Measurements from ENCODE around the gene UBA5. TPM values are rescaled to one million over a fixed set of nuclear protein-coding genes. Genes with fewer than 3 reads are reported as not detected.
A peak's percentile ranks its signal among the peaks of the same experiment; 100 is the strongest.

The UBA5 gene
- total RNA-seq, 1 experiment from 2014 or later = 44.0 TPM

- intact Hi-C loops (cut with micrococcal nuclease; ENCODE audit: unreplicated experiment) (no loop called here), in situ Hi-C loops (cut with HindIII; ENCODE audit: low pct_unique_long_range_greater_than_20kb, low sequenced_read_pairs) (no loop called here)
- CTCF ChIA-PET = no interaction called here
- ATAC-seq (no peak), DNase-seq (ENCODE audit: low read depth, low spot score) (no peak)
- no TSS peak for BruUV-seq (replicated peaks)
- Histone ChIP-seq H3K4me3 (ENCODE audit: low read depth in 2 of 2, low read length in 2 of 2) (peak overlapping the region; percentile 80 to 93), H3K36me3 (ENCODE audit: control insufficient read depth, insufficient read depth, low read length) (no peaks in the 10 kb centered on the region; the same call in 1 of the 2 replicates), H3K4me1 (ENCODE audit: control insufficient read depth, insufficient read depth, low read length) (peaks cover 21% of the 10 kb centered on the region), H3K27me3 (ENCODE audit: control insufficient read depth, insufficient read depth, low read length) (no peaks in the 10 kb centered on the region), H3K27ac (ENCODE audit: low read length) (peak overlapping the region; percentile 87), H3K9me3 (ENCODE audit: control insufficient read depth, insufficient read depth, low read depth, low read length) (no peaks in the 10 kb centered on the region)
- TF ChIP-seq SIN3A (IDR thresholded peaks at IDR 0.05; ENCODE audit: borderline replicate concordance, insufficient read depth, low read depth, low read length) (no peak), REST (IDR thresholded peaks at IDR 0.05; ENCODE audit: insufficient read depth in 1 of 2, low read depth in 2 of 2, low read length in 1 of 2) (no peak), TCF7L2 (IDR thresholded peaks at IDR 0.05; ENCODE audit: low read depth, low read length) (no peak), CTCF (IDR thresholded peaks at IDR 0.05) (no peak), POLR2AphosphoS5 (IDR thresholded peaks at IDR 0.05; ENCODE audit: low read depth, low read length) (no peak)
- POLR2A ChIA-PET = no interaction called here
Observed at GRCh38 chr3:132661101-132661500, 972 bp downstream of the UBA5 start.

- DNase-seq (ENCODE audit: low read depth, low spot score) (no peak), ATAC-seq (no peak)
Observed at GRCh38 chr3:132662212-132662611, 2.1 kb downstream of the UBA5 start.

More at GRCh38 chr3:132662212-132662611, 2.1 kb downstream of the UBA5 start:
- POLR2A ChIA-PET = no interaction called here
- BruUV-seq (replicated peaks) = no TSS peak
- Histone ChIP-seq H3K36me3 (ENCODE audit: control insufficient read depth, insufficient read depth, low read length) (peaks cover 10% of the 10 kb centered on the region; the same call in 1 of the 2 replicates), H3K27me3 (ENCODE audit: control insufficient read depth, insufficient read depth, low read length) (no peaks in the 10 kb centered on the region), H3K4me1 (ENCODE audit: control insufficient read depth, insufficient read depth, low read length) (peaks cover 21% of the 10 kb centered on the region), H3K27ac (ENCODE audit: low read length) (no peak overlapping the region; the same call in 1 of the 2 replicates), H3K9me3 (ENCODE audit: control insufficient read depth, insufficient read depth, low read depth, low read length) (no peaks in the 10 kb centered on the region), H3K4me3 (ENCODE audit: low read depth in 2 of 2, low read length in 2 of 2) (peak overlapping the region in 1 of 2 experiments; percentile 80; a peak in 2 of 4 replicates)
- intact Hi-C loops (cut with micrococcal nuclease; ENCODE audit: unreplicated experiment) (no loop called here), in situ Hi-C loops (cut with HindIII; ENCODE audit: low pct_unique_long_range_greater_than_20kb, low sequenced_read_pairs) (no loop called here)
- TF ChIP-seq CTCF (IDR thresholded peaks at IDR 0.05) (no peak), TCF7L2 (IDR thresholded peaks at IDR 0.05; ENCODE audit: low read depth, low read length) (no peak), POLR2AphosphoS5 (IDR thresholded peaks at IDR 0.05; ENCODE audit: low read depth, low read length) (no peak), REST (IDR thresholded peaks at IDR 0.05; ENCODE audit: insufficient read depth in 1 of 2, low read depth in 2 of 2, low read length in 1 of 2) (no peak)
- CTCF ChIA-PET = no interaction called here
